Right kidney (tissue), 1 donor: Measurements from ENCODE around the gene GAB2.

Source experiments
- DNase-seq: peaks from one replicate; pipeline ENCODE4 v3.0.0-alpha.2; 2016

Gene GAB2

GRCh38 chr11:78400116-78400515 is 17.5 kb downstream of the GAB2 start:
- no peak for DNase-seq

- no peak for DNase-seq
Observed at GRCh38 chr11:78399136-78399535, 18.5 kb downstream of the GAB2 start.

GRCh38 chr11:78398715-78399114 is 18.9 kb downstream of the GAB2 start:
- DNase-seq = no peak

GRCh38 chr11:78397398-78397797 is 20.2 kb downstream of the GAB2 start:
- no peak for DNase-seq

GRCh38 chr11:78395597-78395996 is 22.0 kb downstream of the GAB2 start:
- no peak for DNase-seq

- no peak for DNase-seq
Observed at GRCh38 chr11:78392854-78393253, 24.8 kb downstream of the GAB2 start.

- DNase-seq = no peak
Observed at GRCh38 chr11:78391424-78391823, 26.2 kb downstream of the GAB2 start.

- no peak for DNase-seq
Observed at GRCh38 chr11:78390809-78391208, 26.8 kb downstream of the GAB2 start.

- DNase-seq = no peak
Observed at GRCh38 chr11:78386215-78386941, 31.2 kb downstream of the GAB2 start.

- DNase-seq = no peak
Observed at GRCh38 chr11:78385205-78385604, 32.4 kb downstream of the GAB2 start.

- no peak for DNase-seq
Observed at GRCh38 chr11:78384231-78384630, 33.4 kb downstream of the GAB2 start.

GRCh38 chr11:78381865-78382264 is 35.8 kb downstream of the GAB2 start:
- DNase-seq = no peak

- no peak for DNase-seq
Observed at GRCh38 chr11:78380615-78381051, 37.0 kb downstream of the GAB2 start.

GRCh38 chr11:78379039-78379670 is 38.5 kb downstream of the GAB2 start:
- DNase-seq = no peak

- DNase-seq = no peak
Observed at GRCh38 chr11:78377625-78378418, 39.8 kb downstream of the GAB2 start.

- no peak for DNase-seq
Observed at GRCh38 chr11:78376858-78377257, 40.8 kb downstream of the GAB2 start.

GRCh38 chr11:78374917-78375316 is 42.7 kb downstream of the GAB2 start:
- DNase-seq = no peak

- no peak for DNase-seq
Observed at GRCh38 chr11:78373689-78374088, 43.9 kb downstream of the GAB2 start.

- no peak for DNase-seq
Observed at GRCh38 chr11:78372114-78372768, 45.4 kb downstream of the GAB2 start.

GRCh38 chr11:78371221-78371891 is 46.3 kb downstream of the GAB2 start:
- no peak for DNase-seq

- no peak for DNase-seq
Observed at GRCh38 chr11:78370406-78371172, 47.0 kb downstream of the GAB2 start.
